Measurements from ENCODE around the gene DDX42. TPM values are rescaled to one million over a fixed set of nuclear protein-coding genes. Genes with fewer than 3 reads are reported as not detected.

DDX42 gene
- total RNA-seq, 1 experiment from 2014 or later: 174 TPM

DNA sequence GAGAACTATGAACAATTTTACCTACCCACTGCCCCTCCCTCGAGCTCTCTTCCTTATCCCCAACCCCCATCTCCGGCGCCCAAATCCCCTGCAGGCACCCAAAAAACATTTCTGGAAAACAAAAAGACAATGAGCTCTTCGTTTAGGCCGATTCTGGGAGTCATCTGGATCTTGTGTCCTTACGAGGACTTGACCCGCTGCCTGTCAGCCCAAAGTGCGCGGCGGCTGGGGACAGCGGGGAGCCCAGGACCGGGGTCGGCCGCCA is 32.9 kb upstream of the DDX42 start:
- H3K9me3 ChIP-seq (ENCODE audit: control insufficient read depth in 1 of 2, insufficient read depth in 1 of 2, low read depth in 1 of 2, low read length in 2 of 2): no peaks in the 10 kb centered on the region
- TF ChIP-seq POLR2A (IDR thresholded peaks at IDR 0.05; ENCODE audit: borderline replicate concordance, extremely low read depth, insufficient read depth, insufficient read length): no peak
- TF ChIP-seq SRF (IDR thresholded peaks at IDR 0.05; ENCODE audit: low read depth): no peak
- no peak for TF ChIP-seq SIN3A (IDR thresholded peaks at IDR 0.05; ENCODE audit: low read depth)
- no peak for TF ChIP-seq CEBPB (IDR thresholded peaks at IDR 0.05; ENCODE audit: low read depth)
- TF ChIP-seq SP1 (IDR thresholded peaks at IDR 0.05; ENCODE audit: low read depth): no peak
- no peak for TF ChIP-seq EGR1 (IDR thresholded peaks at IDR 0.05; ENCODE audit: low read depth)
- no peak for TF ChIP-seq TCF7L2 (IDR thresholded peaks at IDR 0.05; ENCODE audit: borderline replicate concordance, extremely low read depth, insufficient read depth, insufficient read length)
- no peak for TF ChIP-seq ZFX (IDR thresholded peaks at IDR 0.05)
- no peak for TF ChIP-seq EZH2 (IDR thresholded peaks at IDR 0.05)
- TF ChIP-seq, protein P1, sequence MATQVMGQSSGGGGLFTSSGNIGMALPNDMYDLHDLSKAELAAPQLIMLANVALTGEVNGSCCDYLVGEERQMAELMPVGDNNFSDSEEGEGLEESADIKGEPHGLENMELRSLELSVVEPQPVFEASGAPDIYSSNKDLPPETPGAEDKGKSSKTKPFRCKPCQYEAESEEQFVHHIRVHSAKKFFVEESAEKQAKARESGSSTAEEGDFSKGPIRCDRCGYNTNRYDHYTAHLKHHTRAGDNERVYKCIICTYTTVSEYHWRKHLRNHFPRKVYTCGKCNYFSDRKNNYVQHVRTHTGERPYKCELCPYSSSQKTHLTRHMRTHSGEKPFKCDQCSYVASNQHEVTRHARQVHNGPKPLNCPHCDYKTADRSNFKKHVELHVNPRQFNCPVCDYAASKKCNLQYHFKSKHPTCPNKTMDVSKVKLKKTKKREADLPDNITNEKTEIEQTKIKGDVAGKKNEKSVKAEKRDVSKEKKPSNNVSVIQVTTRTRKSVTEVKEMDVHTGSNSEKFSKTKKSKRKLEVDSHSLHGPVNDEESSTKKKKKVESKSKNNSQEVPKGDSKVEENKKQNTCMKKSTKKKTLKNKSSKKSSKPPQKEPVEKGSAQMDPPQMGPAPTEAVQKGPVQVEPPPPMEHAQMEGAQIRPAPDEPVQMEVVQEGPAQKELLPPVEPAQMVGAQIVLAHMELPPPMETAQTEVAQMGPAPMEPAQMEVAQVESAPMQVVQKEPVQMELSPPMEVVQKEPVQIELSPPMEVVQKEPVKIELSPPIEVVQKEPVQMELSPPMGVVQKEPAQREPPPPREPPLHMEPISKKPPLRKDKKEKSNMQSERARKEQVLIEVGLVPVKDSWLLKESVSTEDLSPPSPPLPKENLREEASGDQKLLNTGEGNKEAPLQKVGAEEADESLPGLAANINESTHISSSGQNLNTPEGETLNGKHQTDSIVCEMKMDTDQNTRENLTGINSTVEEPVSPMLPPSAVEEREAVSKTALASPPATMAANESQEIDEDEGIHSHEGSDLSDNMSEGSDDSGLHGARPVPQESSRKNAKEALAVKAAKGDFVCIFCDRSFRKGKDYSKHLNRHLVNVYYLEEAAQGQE (IDR thresholded peaks at IDR 0.05; ENCODE audit: low read depth): no peak
- H3K4me1 ChIP-seq (ENCODE audit: control insufficient read depth in 1 of 2, insufficient read depth in 2 of 2, low read length in 2 of 2): peaks cover 6 to 23% of the 10 kb centered on the region in 2 experiments; a peak in 3 of 4 replicates
- peak overlapping the region; percentile 89 for H3K27ac ChIP-seq (ENCODE audit: low read depth, low read length)
- peak overlapping the region; percentile 88 for H3K9ac ChIP-seq (ENCODE audit: low read length)
- intact Hi-C loops (cut with micrococcal nuclease): loop anchor here (1.0 kb wide), 1 partner anchor 32 kb away; the partner anchor contains the start of gene CCDC47
- no peak overlapping the region for H2AFZ ChIP-seq (ENCODE audit: low read depth, low read length, poor library complexity, severe bottlenecking)
- H3K27me3 ChIP-seq (ENCODE audit: insufficient read depth, low read length): no peaks in the 10 kb centered on the region
- peaks cover 7 to 10% of the 10 kb centered on the region in 2 experiments; a peak in 3 of 4 replicates for H3K36me3 ChIP-seq (ENCODE audit: control insufficient read depth in 1 of 2, insufficient read depth in 2 of 2, low read length in 2 of 2)
- peaks cover 18% of the 10 kb centered on the region for H3K79me2 ChIP-seq (ENCODE audit: insufficient read depth, low read length)
- CTCF ChIA-PET: no interaction called here
- H3K4me3 ChIP-seq (replicated peaks in 1 of 2; ENCODE audit: low read depth in 1 of 2, low read length in 2 of 2): peak overlapping the region; percentile 87 to 97
- POLR2A ChIA-PET: interaction anchor here (1.5 kb wide), 1 partner anchor 32 kb away, joined by 5 read pairs; the partner anchor contains the start of genes CCDC47 and DDX42
- DNase-seq (ENCODE audit: low read depth, low spot score) (no peak), ATAC-seq (no peak)
- RAD21 ChIA-PET (ENCODE audit: low non-redundant PET in 1 of 2, low total read pairs in 2 of 2, uncharacterized antibody in 2 of 2, unreplicated experiment in 2 of 2): no interaction called here
- H3K9me2 ChIP-seq (ENCODE audit: insufficient read depth): no peaks in the 10 kb centered on the region
- H4K20me1 ChIP-seq (ENCODE audit: insufficient read depth): no peaks in the 10 kb centered on the region; the same call in 1 of the 2 replicates
- no TSS peak for BruUV-seq (replicated peaks)
- peak overlapping the region; percentile 89 for H3K4me2 ChIP-seq (ENCODE audit: low read length)
